HCT116 (cell line): Measurements from ENCODE around the gene SERTAD2. TPM values are rescaled to one million over a fixed set of nuclear protein-coding genes. Genes with fewer than 3 reads are reported as not detected.

Experiments used
- ATAC-seq: fragments of 200-7000 bp; cut with Tn5 transposase; 2 replicates; pipeline ENCODE4 v1.9.1; 2020; ENCODE audit warnings: mild to moderate bottlenecking, moderate library complexity
- BruUV-seq: library from RNA; stranded (reverse); fragments of 400-500 nt; replicated peaks from 2 replicates; lab custom pipeline; 2021; lab: Mats Ljungman, UMichigan
- CTCF ChIA-PET: fragments of 300-600 bp; sonication (Branson Sonifier 250); formaldehyde crosslinking; loops from one replicate; lab custom pipeline; 2021; ENCODE audit warnings: antibody characterized with exemption; lab: Charles Lee
- POLR2A ChIA-PET: fragments of 300-600, 350-600 bp; sonication (Branson Sonifier 250); formaldehyde crosslinking; loops from one replicate; lab custom pipeline; 2021; ENCODE audit warnings: antibody characterized with exemption; lab: Charles Lee
- RAD21 ChIA-PET, 2 experiments: fragments of 300-600 bp; sonication (Branson Sonifier 250); formaldehyde crosslinking; loops; one replicate each; lab custom pipeline; 2023; ENCODE audit warnings: low total read pairs in 2 of 2; ENCODE audit not compliant: uncharacterized antibody in 2 of 2, unreplicated experiment in 2 of 2, low non-redundant PET in 1 of 2; lab: Charles Lee
- DNase-seq: peaks from one replicate; pipeline ENCODE4 v3.0.0-alpha.2; 2010; ENCODE audit warnings: low read depth, low spot score
- H2AFZ ChIP-seq: fragments of 200-600 bp; shearing (Covaris generic), sonication (generic); 2 replicates; pipeline ENCODE4 v1.6.1; 2017; ENCODE audit warnings: low read depth, mixed run types, mixed read lengths, antibody characterized with exemption, low read length; ENCODE audit not compliant: poor library complexity, severe bottlenecking
- H3K27ac ChIP-seq: 2 replicates; pipeline ENCODE4 v1.5.1; 2012; ENCODE audit warnings: low read depth, low read length
- H3K27me3 ChIP-seq: fragments of 200-600 bp; sonication (generic); 2 replicates; pipeline ENCODE4 v1.6.1; 2016; ENCODE audit warnings: mixed run types, low read length, mixed read lengths; ENCODE audit not compliant: insufficient read depth
- H3K36me3 ChIP-seq, 2 experiments: fragments of 200-500 bp in 1 of 2; fragments of 200-600 bp in 1 of 2; sonication (Bioruptor generic) in 1 of 2; sonication (generic) in 1 of 2; 2 replicates each; pipeline versions ENCODE4 v1.5.1 to v1.6.1; 2014 to 2016; ENCODE audit warnings: low read length in 2 of 2, inconsistent platforms in 1 of 2, mixed read lengths in 1 of 2, mixed run types in 1 of 2; ENCODE audit not compliant: insufficient read depth in 2 of 2, control insufficient read depth in 1 of 2
- H3K4me1 ChIP-seq, 2 experiments: fragments of 200-600 bp in 1 of 2; sonication (generic) in 1 of 2; 2 replicates each; pipeline versions ENCODE4 v1.5.1 to v1.6.1; 2012 to 2017; ENCODE audit warnings: low read length in 2 of 2, inconsistent platforms in 1 of 2, mild to moderate bottlenecking in 1 of 2, mixed read lengths in 1 of 2, mixed run types in 1 of 2, moderate library complexity in 1 of 2; ENCODE audit not compliant: insufficient read depth in 2 of 2, control insufficient read depth in 1 of 2
- H3K4me2 ChIP-seq: fragments of 200-600 bp; sonication (generic); 2 replicates; pipeline ENCODE4 v1.6.1; 2017; ENCODE audit warnings: mixed run types, low read length, mixed read lengths
- H3K4me3 ChIP-seq, 2 experiments: fragments of 200-600 bp in 1 of 2; sonication (generic) in 1 of 2; replicated peaks in 1 of 2; 2 replicates each; pipeline ENCODE4 v1.5.1; 2011 to 2016; ENCODE audit warnings: low read length in 2 of 2, control low read depth in 1 of 2, low read depth in 1 of 2, mild to moderate bottlenecking in 1 of 2, mixed read lengths in 1 of 2, mixed run types in 1 of 2
- H3K79me2 ChIP-seq: fragments of 200-600 bp; sonication (generic); 2 replicates; pipeline ENCODE4 v1.6.1; 2017; ENCODE audit warnings: mild to moderate bottlenecking, mixed run types, low read length, moderate library complexity, mixed read lengths; ENCODE audit not compliant: insufficient read depth
- H3K9ac ChIP-seq: fragments of 200-600 bp; sonication (generic); 2 replicates; pipeline ENCODE4 v1.6.1; 2016; ENCODE audit warnings: low read length, mixed read lengths
- H3K9me2 ChIP-seq: fragments of 200-600 bp; sonication (generic), shearing (Covaris generic); 2 replicates; pipeline ENCODE4 v1.6.1; 2017; ENCODE audit warnings: mixed run types, mild to moderate bottlenecking, moderate library complexity; ENCODE audit not compliant: insufficient read depth
- H3K9me3 ChIP-seq, 2 experiments: fragments of 200-500 bp in 1 of 2; fragments of 200-600 bp in 1 of 2; sonication (Bioruptor generic) in 1 of 2; sonication (generic) in 1 of 2; 2 replicates each; pipeline ENCODE4 v1.6.1; 2014 to 2017; ENCODE audit warnings: low read length in 2 of 2, mixed read lengths in 2 of 2, inconsistent platforms in 1 of 2, low read depth in 1 of 2, mild to moderate bottlenecking in 1 of 2, mixed run types in 1 of 2, moderate library complexity in 1 of 2; ENCODE audit not compliant: control insufficient read depth in 1 of 2, insufficient read depth in 1 of 2
- H4K20me1 ChIP-seq: fragments of 200-600 bp; sonication (generic), shearing (Covaris generic); 2 replicates; pipeline ENCODE4 v1.6.1; 2017; ENCODE audit warnings: mixed run types, mild to moderate bottlenecking, moderate library complexity; ENCODE audit not compliant: insufficient read depth
- CBX3 ChIP-seq: IDR thresholded peaks from 2 replicates; pipeline ENCODE4 v1.6.1; 2012; ENCODE audit warnings: low read depth
- CTCF ChIP-seq, 3 experiments: fragments of 200-600 bp in 1 of 3; sonication (generic) in 1 of 3; IDR thresholded peaks in 2 of 3; conservative IDR thresholded peaks in 1 of 3; 2 replicates each; pipeline ENCODE4 v1.5.1; 2012 to 2017; ENCODE audit warnings: low read depth in 2 of 3, low read length in 2 of 3, antibody characterized with exemption in 1 of 3, borderline replicate concordance in 1 of 3, control low read depth in 1 of 3, mild to moderate bottlenecking in 1 of 3, mixed read lengths in 1 of 3, mixed run types in 1 of 3, moderate library complexity in 1 of 3; ENCODE audit not compliant: insufficient read depth in 1 of 3
- EGR1 ChIP-seq: IDR thresholded peaks from 2 replicates; pipeline ENCODE4 v1.6.1; 2012; ENCODE audit warnings: low read depth
- ELF1 ChIP-seq: IDR thresholded peaks from 2 replicates; pipeline ENCODE4 v1.6.1; 2012; ENCODE audit warnings: low read depth, borderline replicate concordance
- EZH2phosphoT487 ChIP-seq: fragments of 200-600 bp; IDR thresholded peaks from 2 replicates; pipeline ENCODE4 v1.6.1; 2018; ENCODE audit warnings: antibody characterized with exemption, borderline replicate concordance
- FOSL1 ChIP-seq: IDR thresholded peaks from 2 replicates; pipeline ENCODE4 v1.6.1; 2012; ENCODE audit warnings: low read depth
- JUND ChIP-seq: IDR thresholded peaks from 2 replicates; pipeline ENCODE4 v1.6.1; 2012
- MAX ChIP-seq: IDR thresholded peaks from 2 replicates; pipeline ENCODE4 v1.6.1; 2012
- POLR2A ChIP-seq: IDR thresholded peaks from 2 replicates; pipeline ENCODE4 v1.7.0; 2011; ENCODE audit warnings: borderline replicate concordance; ENCODE audit not compliant: insufficient read depth, insufficient read length; ENCODE audit errors: extremely low read depth
- POLR2AphosphoS5 ChIP-seq: IDR thresholded peaks from 2 replicates; pipeline ENCODE4 v1.6.1; 2011; ENCODE audit warnings: mild to moderate bottlenecking, low read depth, low read length, moderate library complexity
- RAD21 ChIP-seq: IDR thresholded peaks from 2 replicates; pipeline ENCODE4 v1.6.1; 2012; ENCODE audit warnings: low read depth, mild to moderate bottlenecking
- SP1 ChIP-seq: IDR thresholded peaks from 2 replicates; pipeline ENCODE4 v1.6.1; 2012; ENCODE audit warnings: low read depth
- SRF ChIP-seq: IDR thresholded peaks from 2 replicates; pipeline ENCODE4 v1.6.1; 2012; ENCODE audit warnings: low read depth
- TCF7L2 ChIP-seq: IDR thresholded peaks from 2 replicates; pipeline ENCODE4 v1.7.0; 2011; ENCODE audit warnings: borderline replicate concordance, inconsistent platforms; ENCODE audit not compliant: insufficient read depth, insufficient read length; ENCODE audit errors: extremely low read depth
- YY1 ChIP-seq: IDR thresholded peaks from 2 replicates; pipeline ENCODE4 v1.6.1; 2011; ENCODE audit warnings: low read length, low read depth, moderate library complexity, mild to moderate bottlenecking; ENCODE audit not compliant: insufficient replicate concordance; ENCODE audit errors: extremely low read depth
- ZNF274 ChIP-seq: fragments of 200-500 bp; sonication (Bioruptor generic); IDR thresholded peaks from 2 replicates; pipeline ENCODE4 v1.6.1; 2014; ENCODE audit warnings: mild to moderate bottlenecking, low read depth, low read length, inconsistent platforms
- intact Hi-C: fragments of 100-400 bp; cut with micrococcal nuclease; formaldehyde crosslinking; loops from 2 replicates; pipeline ENCODE4 v1.10.0; 2022
- total RNA-seq: library from RNA; stranded (reverse); gene quantifications from one replicate; pipeline ENCODE4 v1.2.1, GENCODE V29; 2021; ENCODE audit not compliant: unreplicated experiment

The SERTAD2 gene
- total RNA-seq, 1 experiment from 2014 or later, result 80.1 TPM

- no peak for ATAC-seq
- no peak overlapping the region for H3K4me2 ChIP-seq
These were observed 54.2 kb downstream of the SERTAD2 start for GRCh38 chr2:64599469-64599868.

More at GRCh38 chr2:64599469-64599868, 54.2 kb downstream of the SERTAD2 start:
- CTCF ChIA-PET, result no interaction called here
- RAD21 ChIA-PET, result no interaction called here
- intact Hi-C loops, result no loop called here
- no peak for TF ChIP-seq SP1
- TF ChIP-seq ELF1, result no peak
- TF ChIP-seq SRF, result no peak
- TF ChIP-seq POLR2A, result no peak
- no peak for TF ChIP-seq CTCF (IDR thresholded peaks at IDR 0.05 in 2 of 3, conservative IDR thresholded peaks at IDR 0.05 in 1 of 3; ENCODE audit: borderline replicate concordance in 1 of 3, insufficient read depth in 1 of 3, low read depth in 2 of 3, low read length in 2 of 3)
- TF ChIP-seq CBX3, result no peak
- no peak for TF ChIP-seq ZNF274
- TF ChIP-seq YY1, result no peak
- TF ChIP-seq FOSL1, result no peak
- TF ChIP-seq MAX, result no peak
- no peak for TF ChIP-seq TCF7L2
- TF ChIP-seq RAD21, result no peak
- no peak for TF ChIP-seq POLR2AphosphoS5
- TF ChIP-seq EZH2phosphoT487, result no peak
- TF ChIP-seq JUND, result no peak
- no peak for TF ChIP-seq EGR1
- BruUV-seq, result no TSS peak
- Histone ChIP-seq H3K9me3 (no peaks in the 10 kb centered on the region; a peak in 1 of 4 replicates), H3K79me2 (no peaks in the 10 kb centered on the region), H3K4me3 (no peak overlapping the region), H2AFZ (no peak overlapping the region), H3K27me3 (no peaks in the 10 kb centered on the region), H4K20me1 (no peaks in the 10 kb centered on the region), H3K4me1 (no peaks in the 10 kb centered on the region; a peak in 1 of 4 replicates), H3K27ac (no peak overlapping the region), H3K36me3 (no peaks in the 10 kb centered on the region), H3K9me2 (no peaks in the 10 kb centered on the region), H3K9ac (no peak overlapping the region)
- no peak for DNase-seq
- POLR2A ChIA-PET, result no interaction called here
